ENCODE results near the gene CD3G.
"Not testable (repeated sequence)": the region's sequence is repeated elsewhere in the genome, so short reads cannot be mapped to it uniquely, and the experiment has no call there.

The CD3G gene

GRCh38 chr11:118379497-118379896 is 35.4 kb downstream of the CD3G start:
- DNase-seq (ENCODE audit: low read depth, low spot score), result no peak

DNA sequence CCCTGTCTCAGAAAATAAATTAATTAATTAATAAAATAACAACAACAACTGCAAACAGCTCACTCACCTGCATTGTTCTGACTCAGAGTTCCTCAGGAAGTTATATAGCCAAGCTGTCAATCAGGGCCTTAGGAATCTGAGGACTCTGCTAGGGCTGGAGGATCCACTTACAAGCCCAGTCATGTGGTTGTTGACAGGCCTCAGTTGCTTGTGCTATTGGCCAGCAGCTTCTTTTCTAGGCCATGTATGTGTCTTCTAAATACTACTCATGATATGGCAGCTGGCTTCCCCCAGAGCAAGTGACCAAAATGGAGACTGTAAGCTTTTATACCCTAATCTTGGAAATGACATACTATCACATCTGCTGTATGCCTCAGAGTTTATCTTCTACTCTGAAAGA is 36.4 kb downstream of the CD3G start:
- DNase-seq (ENCODE audit: low read depth, low spot score), result no peak

- no peak for DNase-seq (ENCODE audit: low read depth, low spot score)
These were observed 38.8 kb downstream of the CD3G start for GRCh38 chr11:118382954-118383353.

DNA sequence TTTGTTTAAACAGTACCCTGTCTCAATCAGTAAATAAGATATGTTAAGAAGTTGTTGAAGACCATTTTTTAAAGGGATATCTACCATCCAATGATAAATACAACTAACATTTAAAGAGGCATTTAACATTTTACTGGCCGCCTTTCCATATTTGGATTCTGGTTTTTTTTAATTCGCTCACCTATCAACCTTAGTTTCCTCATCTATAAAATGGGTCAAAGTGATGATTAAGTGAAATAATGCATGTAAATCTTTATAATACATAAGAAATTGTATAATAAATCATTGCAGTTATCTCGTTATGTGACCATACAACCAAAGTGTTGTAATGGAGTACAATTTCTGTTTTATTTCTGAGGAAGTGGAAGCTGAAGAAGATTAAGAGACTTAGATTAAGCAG is 39.5 kb downstream of the CD3G start:
- DNase-seq (ENCODE audit: low read depth, low spot score), result no peak

DNA sequence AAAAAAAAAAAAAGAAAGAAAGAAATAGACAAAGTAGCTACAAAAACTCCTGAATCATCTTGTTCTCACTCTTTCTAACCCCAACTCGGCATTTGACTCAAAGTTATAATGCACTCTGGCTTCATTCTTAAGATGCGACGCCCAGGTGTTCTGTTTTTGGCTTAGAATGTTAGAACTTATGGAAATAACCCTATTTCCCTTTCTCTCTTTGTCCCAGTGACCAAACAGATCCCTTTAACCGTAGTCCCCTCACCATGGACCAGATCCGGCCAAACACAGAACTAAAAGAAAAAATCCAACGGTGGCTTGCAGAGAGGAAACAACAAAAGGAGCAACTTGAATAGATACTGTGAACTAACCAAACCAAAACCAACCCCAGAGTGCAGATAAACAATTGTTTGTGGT is 52.0 kb downstream of the CD3G start:
- DNase-seq (ENCODE audit: low read depth, low spot score), result no peak

- DNase-seq (ENCODE audit: low read depth, low spot score), result no peak
These were observed 53.3 kb downstream of the CD3G start for GRCh38 chr11:118397448-118397847.

GRCh38 chr11:118398791-118399559 is 54.8 kb downstream of the CD3G start:
- no peak for DNase-seq (ENCODE audit: low read depth, low spot score)

GRCh38 chr11:118401151-118401879 is 57.2 kb downstream of the CD3G start, which contains the start of gene ATP5MG:
Gene ATP5MG (plus strand): TSS chr11:118401606. CDS start chr11:118401666, 60 bp downstream.
- peak; percentile 73 for DNase-seq (ENCODE audit: low read depth, low spot score)

- DNase-seq (ENCODE audit: low read depth, low spot score), result no peak
These were observed 57.9 kb downstream of the CD3G start for GRCh38 chr11:118401880-118402590.

DNA sequence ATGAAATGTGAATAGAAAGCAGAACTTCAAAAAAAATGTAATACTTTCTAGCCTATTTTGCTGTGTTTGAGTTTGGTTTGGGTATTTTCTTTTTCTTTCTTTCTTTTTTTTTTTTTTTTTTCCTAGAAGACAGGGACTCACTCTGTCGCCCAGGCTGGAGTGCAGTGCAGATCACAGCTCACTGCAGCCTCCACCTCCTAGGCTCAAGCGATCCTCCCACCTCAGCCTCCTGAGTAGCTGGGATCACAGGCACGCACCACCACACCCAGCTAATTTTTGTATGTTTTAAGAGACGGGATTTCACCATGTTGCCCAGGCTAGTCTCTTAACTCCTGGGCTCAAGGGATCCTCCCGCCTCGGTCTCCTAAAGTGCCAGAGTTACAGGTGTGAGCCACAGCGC is 58.5 kb downstream of the CD3G start:
- not testable (repeated sequence) for DNase-seq (ENCODE audit: low read depth, low spot score)

Measured in brain pericyte (primary cell).